Trophoblast cell (in vitro differentiated cells and primary cell): ENCODE measurements around the gene LMAN2.

Experiments
- DNase-seq, 2 donors: peaks; one replicate each; pipeline ENCODE4 v3.0.0-alpha.2; 2016
- H2AFZ ChIP-seq: 2 replicates; pipeline ENCODE4 v1.6.1; 2013; ENCODE audit warnings: low read length, moderate library complexity, mild to moderate bottlenecking; ENCODE audit not compliant: insufficient read depth, poor library complexity
- H2AK5ac ChIP-seq: 2 replicates; pipeline ENCODE4 v1.6.1; 2013; ENCODE audit warnings: mild to moderate bottlenecking, low read length
- H2BK120ac ChIP-seq: 2 replicates; pipeline ENCODE4 v1.6.1; 2013; ENCODE audit warnings: low read length, mild to moderate bottlenecking, moderate library complexity; ENCODE audit not compliant: insufficient read depth, poor library complexity
- H2BK12ac ChIP-seq: 2 replicates; pipeline ENCODE4 v1.6.1; 2013; ENCODE audit warnings: mild to moderate bottlenecking, low read length, moderate library complexity
- H2BK5ac ChIP-seq: 2 replicates; pipeline ENCODE4 v1.6.1; 2013; ENCODE audit warnings: low read length, low read depth, moderate library complexity, mild to moderate bottlenecking; ENCODE audit not compliant: poor library complexity
- H3K14ac ChIP-seq: 2 replicates; pipeline ENCODE4 v1.6.1; 2013; ENCODE audit warnings: mild to moderate bottlenecking, low read length
- H3K18ac ChIP-seq: 2 replicates; pipeline ENCODE4 v1.6.1; 2013; ENCODE audit warnings: mild to moderate bottlenecking, low read length
- H3K23ac ChIP-seq: 2 replicates; pipeline ENCODE4 v1.6.1; 2013; ENCODE audit warnings: low read length
- H3K27ac ChIP-seq: 2 replicates; pipeline ENCODE4 v1.5.1; 2013; ENCODE audit warnings: low read depth, mild to moderate bottlenecking, inconsistent platforms, low read length, moderate library complexity
- H3K27me3 ChIP-seq: 2 replicates; pipeline ENCODE4 v1.6.1; 2013; ENCODE audit warnings: inconsistent platforms, mild to moderate bottlenecking, low read length, moderate library complexity; ENCODE audit not compliant: insufficient read depth
- H3K36me3 ChIP-seq, 2 experiments: 1 replicate in 1 of 2; 2 replicates in 1 of 2; pipeline ENCODE4 v1.6.1; 2013; ENCODE audit warnings: low read length in 2 of 2, mild to moderate bottlenecking in 2 of 2, moderate library complexity in 1 of 2; ENCODE audit not compliant: insufficient read depth in 2 of 2, control insufficient read depth in 1 of 2
- H3K4ac ChIP-seq: 2 replicates; pipeline ENCODE4 v1.6.1; 2013; ENCODE audit warnings: low read depth, mild to moderate bottlenecking, low read length, moderate library complexity
- H3K4me1 ChIP-seq, 2 experiments: 1 replicate in 1 of 2; 2 replicates in 1 of 2; pipeline ENCODE4 v1.6.1; 2013; ENCODE audit warnings: low read length in 2 of 2, mild to moderate bottlenecking in 2 of 2, moderate library complexity in 1 of 2; ENCODE audit not compliant: insufficient read depth in 2 of 2, control insufficient read depth in 1 of 2
- H3K4me2 ChIP-seq: 2 replicates; pipeline ENCODE4 v1.6.1; 2013; ENCODE audit warnings: inconsistent platforms, mild to moderate bottlenecking, low read length, moderate library complexity
- H3K4me3 ChIP-seq: 2 replicates; pipeline ENCODE4 v1.5.1; 2013; ENCODE audit warnings: mild to moderate bottlenecking, low read depth, low read length, inconsistent platforms
- H3K79me1 ChIP-seq: one replicate; pipeline ENCODE4 v1.6.1; 2013; ENCODE audit warnings: low read length
- H3K79me2 ChIP-seq: 2 replicates; pipeline ENCODE4 v1.6.1; 2013; ENCODE audit warnings: low read length, mild to moderate bottlenecking; ENCODE audit not compliant: control insufficient read depth, insufficient read depth, poor library complexity
- H3K9ac ChIP-seq: 2 replicates; pipeline ENCODE4 v1.6.1; 2013; ENCODE audit warnings: mild to moderate bottlenecking, low read length
- H3K9me3 ChIP-seq: 2 replicates; pipeline ENCODE4 v1.6.1; 2013; ENCODE audit warnings: low read depth, mild to moderate bottlenecking, control low read depth, inconsistent platforms, low read length; ENCODE audit not compliant: insufficient read depth
- H4K12ac ChIP-seq: 2 replicates; pipeline ENCODE4 v1.6.1; 2013; ENCODE audit warnings: low read depth, mild to moderate bottlenecking, low read length, moderate library complexity
- H4K8ac ChIP-seq: 2 replicates; pipeline ENCODE4 v1.6.1; 2013; ENCODE audit warnings: low read depth, mild to moderate bottlenecking, low read length, moderate library complexity
- H4K91ac ChIP-seq: one replicate; pipeline ENCODE4 v1.6.1; 2013; ENCODE audit warnings: low read depth, mild to moderate bottlenecking, low read length, moderate library complexity
- WGBS: extraction: QIAGEN DNeasy Blood & Tissue Kit; methylation state at CpG from one replicate; pipeline ENCODE4 v1.1.7; 2013; ENCODE audit warnings: missing lambda C conversion rate; ENCODE audit not compliant: insufficient read length, insufficient coverage; ENCODE audit errors: extremely low coverage; 5-methylcytosine and 5-hydroxymethylcytosine counted together

The LMAN2 gene

DNA sequence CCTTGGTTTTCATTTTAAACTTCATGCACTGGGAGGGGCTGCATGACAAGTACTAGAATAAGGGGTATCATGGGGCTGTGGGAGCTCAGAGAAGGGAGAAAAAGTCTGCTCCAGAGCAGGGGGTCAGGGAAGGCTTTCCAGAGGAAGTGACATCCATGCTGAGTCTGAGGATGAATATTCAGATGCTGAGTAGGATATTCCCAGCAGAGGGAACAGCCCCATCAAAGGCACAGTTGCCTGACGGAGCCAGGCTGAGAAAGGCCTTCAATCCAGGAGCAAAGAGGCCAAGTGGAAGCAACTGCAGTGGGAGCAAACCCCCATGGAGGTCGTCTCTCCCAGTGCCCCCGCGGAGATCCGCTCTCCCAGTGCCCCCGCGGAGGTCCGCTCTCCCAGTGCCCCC lies 44.6 kb upstream of the LMAN2 start:
- no peak overlapping the region for H3K4me3 ChIP-seq

GRCh38 chr5:177393990-177394389 lies 42.5 kb upstream of the LMAN2 start:
- no peak overlapping the region for H3K14ac ChIP-seq
- no peak overlapping the region for H2BK120ac ChIP-seq
- no peak overlapping the region for H3K4ac ChIP-seq

More for the DNA sequence above, 44.6 kb upstream of the LMAN2 start:
- DNase-seq, result no peak
- Histone ChIP-seq H4K91ac (no peak overlapping the region), H2AK5ac (no peak overlapping the region), H4K8ac (no peak overlapping the region), H3K14ac (no peak overlapping the region), H4K12ac (no peak overlapping the region), H3K36me3 (no peaks in the 10 kb centered on the region), H3K9ac (no peak overlapping the region), H2BK12ac (no peak overlapping the region), H3K23ac (no peak overlapping the region), H3K4me1 (no peaks in the 10 kb centered on the region), H3K27me3 (no peaks in the 10 kb centered on the region), H2BK5ac (no peak overlapping the region), H3K79me1 (no peaks in the 10 kb centered on the region), H3K27ac (no peak overlapping the region), H3K9me3 (peaks cover 2% of the 10 kb centered on the region), H3K79me2 (no peaks in the 10 kb centered on the region), H3K18ac (no peak overlapping the region), H2BK120ac (no peak overlapping the region), H3K4me2 (no peak overlapping the region), H3K4ac (no peak overlapping the region), H2AFZ (no peak overlapping the region)
- WGBS, result no CpG with 5 or more reads among the region's 8 CpGs

GRCh38 chr5:177393206-177393765 lies 41.8 kb upstream of the LMAN2 start:
- no peak overlapping the region for H3K18ac ChIP-seq
- no peak overlapping the region for H4K8ac ChIP-seq
- H3K4ac ChIP-seq, result no peak overlapping the region
- no peak overlapping the region for H2AFZ ChIP-seq
- no peak overlapping the region for H3K14ac ChIP-seq
- H3K27ac ChIP-seq, result no peak overlapping the region
- no peak overlapping the region for H2BK12ac ChIP-seq
- no peaks in the 10 kb centered on the region for H3K79me2 ChIP-seq
- H3K9me3 ChIP-seq, result peaks cover 2% of the 10 kb centered on the region
- no peak overlapping the region for H2AK5ac ChIP-seq
- H3K4me1 ChIP-seq, result peaks cover 14 to 17% of the 10 kb centered on the region in 2 experiments
- H2BK5ac ChIP-seq, result no peak overlapping the region
- no peak overlapping the region for H3K9ac ChIP-seq
- H3K23ac ChIP-seq, result no peak overlapping the region
- WGBS, result no CpG with 5 or more reads among the region's 1 CpG
- no peaks in the 10 kb centered on the region for H3K27me3 ChIP-seq
- H3K36me3 ChIP-seq, result no peaks in the 10 kb centered on the region
- no peak for DNase-seq
- no peak overlapping the region for H3K4me2 ChIP-seq
- no peak overlapping the region for H4K91ac ChIP-seq
- H2BK120ac ChIP-seq, result no peak overlapping the region
- no peak overlapping the region for H4K12ac ChIP-seq
- peaks cover 5% of the 10 kb centered on the region for H3K79me1 ChIP-seq
- H3K4me3 ChIP-seq, result no peak overlapping the region

More at GRCh38 chr5:177393990-177394389, 42.5 kb upstream of the LMAN2 start:
- no peak overlapping the region for H3K4me2 ChIP-seq
- no peak overlapping the region for H4K12ac ChIP-seq
- H2AFZ ChIP-seq, result no peak overlapping the region
- H3K4me3 ChIP-seq, result no peak overlapping the region
- H3K79me1 ChIP-seq, result peaks cover 5% of the 10 kb centered on the region
- H4K8ac ChIP-seq, result no peak overlapping the region
- H3K36me3 ChIP-seq, result no peaks in the 10 kb centered on the region
- H4K91ac ChIP-seq, result no peak overlapping the region
- no CpG with 5 or more reads among the region's 5 CpGs for WGBS
- no peak overlapping the region for H2BK5ac ChIP-seq
- H3K79me2 ChIP-seq, result no peaks in the 10 kb centered on the region
- no peaks in the 10 kb centered on the region for H3K27me3 ChIP-seq
- H2BK12ac ChIP-seq, result no peak overlapping the region
- no peak overlapping the region for H3K18ac ChIP-seq
- no peak overlapping the region for H3K27ac ChIP-seq
- peaks cover 2% of the 10 kb centered on the region for H3K9me3 ChIP-seq
- no peak overlapping the region for H2AK5ac ChIP-seq
- H3K4me1 ChIP-seq, result peaks cover 9 to 13% of the 10 kb centered on the region in 2 experiments
- H3K9ac ChIP-seq, result no peak overlapping the region
- H3K23ac ChIP-seq, result no peak overlapping the region
- no peak for DNase-seq

GRCh38 chr5:177392765-177393164 lies 41.3 kb upstream of the LMAN2 start:
- Histone ChIP-seq H3K79me1 (peaks cover 5% of the 10 kb centered on the region), H3K79me2 (no peaks in the 10 kb centered on the region), H2BK120ac (no peak overlapping the region), H4K8ac (no peak overlapping the region), H3K9me3 (peaks cover 2% of the 10 kb centered on the region), H2BK12ac (no peak overlapping the region), H3K4me3 (no peak overlapping the region), H3K4ac (no peak overlapping the region), H4K12ac (no peak overlapping the region), H3K4me1 (peaks cover 14 to 17% of the 10 kb centered on the region in 2 experiments), H3K14ac (no peak overlapping the region), H2AFZ (no peak overlapping the region), H3K23ac (no peak overlapping the region), H2BK5ac (no peak overlapping the region), H3K18ac (no peak overlapping the region), H4K91ac (no peak overlapping the region), H3K4me2 (no peak overlapping the region), H3K27ac (no peak overlapping the region), H2AK5ac (no peak overlapping the region), H3K27me3 (no peaks in the 10 kb centered on the region), H3K9ac (no peak overlapping the region), H3K36me3 (no peaks in the 10 kb centered on the region)
- no CpG with 5 or more reads among the region's 5 CpGs for WGBS
- no peak for DNase-seq
